Activated T-cell treated with anti-CD3 and anti-CD28 coated beads, Interleukin-2, amount 50 U/mL, for 48 hours (primary cell): ENCODE data around the gene TEC.

Source experiments
- DNase-seq, 2 experiments: peaks; one replicate each; pipeline ENCODE4 v3.0.0-alpha.2; 2020

TEC gene

DNA sequence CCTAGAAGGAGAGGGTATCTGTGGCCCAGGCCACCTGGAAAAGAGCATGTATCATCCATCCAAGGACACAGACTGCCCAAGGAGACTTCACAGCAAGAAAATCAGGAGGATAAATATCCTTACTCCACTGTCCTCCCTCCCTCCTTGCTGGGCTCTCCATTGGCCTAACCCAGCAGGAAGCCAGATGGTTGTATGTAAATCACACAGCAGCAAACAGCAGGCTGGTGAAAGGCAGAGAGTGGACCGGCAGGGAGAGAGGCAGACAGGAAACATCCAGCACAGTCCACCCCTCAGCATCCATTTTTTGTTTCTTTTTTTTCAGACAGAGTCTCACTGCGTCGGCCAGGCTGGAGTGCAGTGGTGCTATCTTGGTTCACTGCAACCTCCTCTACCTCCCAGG is 153.1 kb downstream of the TEC start:
- no peak for DNase-seq

DNA sequence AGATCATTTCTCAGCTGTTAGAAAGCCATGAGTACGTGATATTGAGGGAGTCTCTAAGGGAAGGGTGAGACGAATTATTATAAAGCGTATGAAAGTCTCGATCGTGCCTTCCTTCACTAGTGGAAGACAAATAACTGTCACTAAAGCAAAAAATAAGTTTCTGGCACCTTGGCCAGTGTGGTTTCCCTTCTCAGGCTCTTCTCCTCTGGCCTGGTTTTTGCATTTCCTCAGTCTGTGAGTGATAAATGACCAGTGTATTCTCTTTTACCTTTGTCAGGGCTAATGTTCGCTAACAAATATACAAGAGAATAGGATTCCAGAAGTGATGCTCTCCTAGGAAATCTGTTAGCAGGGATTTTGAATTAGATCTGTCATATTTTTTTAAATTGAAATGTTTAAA is 155.2 kb downstream of the TEC start:
- DNase-seq, result no peak

DNA sequence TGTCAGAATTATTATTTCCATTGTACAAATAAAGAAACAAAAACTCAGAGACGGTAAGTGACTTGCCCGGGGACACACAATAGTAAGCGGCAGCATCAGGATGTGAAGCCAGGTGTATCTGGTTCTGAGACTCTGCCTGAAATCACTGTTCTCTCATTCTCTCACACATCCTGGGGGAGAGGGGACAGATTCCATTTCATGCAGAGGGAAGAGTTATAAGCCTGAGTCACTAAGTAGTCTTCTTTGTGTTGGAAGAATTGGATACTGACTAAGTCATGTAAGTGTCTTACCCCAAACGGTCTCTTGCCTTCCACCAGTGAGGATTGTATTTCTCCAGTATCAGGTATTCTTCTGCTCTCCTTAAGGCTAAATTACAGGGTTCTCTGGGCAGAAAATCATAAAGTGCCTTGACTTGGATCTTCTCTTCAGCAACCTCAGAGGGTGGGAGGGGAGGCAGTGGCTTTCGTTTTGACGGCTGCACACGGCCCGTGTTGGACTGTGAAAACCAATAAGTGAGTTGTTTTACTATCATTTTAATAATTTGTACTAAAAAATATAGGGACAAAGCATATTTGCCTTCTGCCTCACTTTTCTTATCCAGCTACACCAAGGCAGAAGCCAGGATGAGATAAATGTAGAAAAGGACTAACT is 157.5 kb downstream of the TEC start:
- DNase-seq, result no peak

DNA sequence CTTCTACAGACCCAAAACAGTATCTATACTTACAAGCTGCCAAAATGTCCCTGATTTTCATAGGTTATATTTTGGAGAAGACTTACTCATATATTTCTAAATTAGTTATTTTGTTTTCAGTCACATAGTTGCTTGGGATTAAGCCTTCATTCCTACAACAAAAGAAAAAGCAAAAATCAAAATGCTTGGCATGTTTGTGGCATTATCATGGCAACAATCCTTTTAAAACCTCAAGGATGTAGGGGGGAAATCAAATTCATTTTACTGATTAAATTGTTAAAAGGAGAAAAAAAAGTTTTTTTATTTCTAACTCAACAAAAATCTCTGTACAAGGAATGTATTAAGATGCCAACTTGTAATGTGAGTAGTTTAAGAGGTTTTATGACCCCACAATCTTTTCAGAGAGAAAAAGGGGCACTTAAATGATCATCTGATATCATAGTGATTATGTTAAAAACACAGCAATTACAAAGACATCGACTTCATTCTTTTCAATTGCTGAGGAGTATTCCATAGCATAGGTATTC is 159.1 kb downstream of the TEC start:
- DNase-seq, result no peak

DNA sequence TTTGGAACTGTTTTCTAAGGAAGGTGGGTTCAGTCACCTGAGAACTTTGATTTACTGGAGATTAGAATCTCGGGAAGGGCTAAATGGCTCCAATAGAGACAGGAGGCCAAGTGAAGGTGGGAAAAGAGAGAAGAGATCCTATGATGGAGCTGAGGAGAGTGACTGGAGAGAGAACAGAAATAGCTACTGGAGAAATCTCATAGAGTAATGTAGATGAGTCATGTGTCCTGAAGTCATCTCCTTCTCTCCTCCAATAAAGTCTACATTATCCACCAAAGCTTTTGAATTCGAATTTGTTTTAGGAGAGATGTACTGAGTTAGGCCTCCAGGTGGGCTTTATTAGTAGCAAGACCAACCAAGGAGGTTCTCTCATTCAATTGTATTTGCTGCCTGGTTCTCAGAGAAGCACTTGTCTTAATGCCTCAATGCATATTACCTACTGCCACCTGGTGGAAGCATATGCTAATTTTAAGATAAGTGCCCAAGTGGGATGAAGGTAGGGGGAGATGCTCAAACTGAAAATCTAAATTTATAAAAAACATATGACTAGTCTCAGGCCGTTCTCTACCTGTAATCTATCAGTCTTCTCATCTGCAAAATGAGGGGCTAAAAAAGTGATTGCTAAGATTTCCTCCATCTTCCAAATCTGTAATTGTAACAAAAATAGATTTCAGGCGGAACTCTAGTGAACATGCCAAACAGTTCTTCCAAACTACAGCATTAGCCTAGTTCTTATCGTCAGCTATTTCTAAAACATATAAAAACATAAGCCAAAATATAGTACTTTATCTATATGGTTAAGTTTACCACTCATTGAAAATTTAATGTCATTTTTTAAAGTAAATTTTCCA is 160.0 kb downstream of the TEC start:
- no peak for DNase-seq

DNA sequence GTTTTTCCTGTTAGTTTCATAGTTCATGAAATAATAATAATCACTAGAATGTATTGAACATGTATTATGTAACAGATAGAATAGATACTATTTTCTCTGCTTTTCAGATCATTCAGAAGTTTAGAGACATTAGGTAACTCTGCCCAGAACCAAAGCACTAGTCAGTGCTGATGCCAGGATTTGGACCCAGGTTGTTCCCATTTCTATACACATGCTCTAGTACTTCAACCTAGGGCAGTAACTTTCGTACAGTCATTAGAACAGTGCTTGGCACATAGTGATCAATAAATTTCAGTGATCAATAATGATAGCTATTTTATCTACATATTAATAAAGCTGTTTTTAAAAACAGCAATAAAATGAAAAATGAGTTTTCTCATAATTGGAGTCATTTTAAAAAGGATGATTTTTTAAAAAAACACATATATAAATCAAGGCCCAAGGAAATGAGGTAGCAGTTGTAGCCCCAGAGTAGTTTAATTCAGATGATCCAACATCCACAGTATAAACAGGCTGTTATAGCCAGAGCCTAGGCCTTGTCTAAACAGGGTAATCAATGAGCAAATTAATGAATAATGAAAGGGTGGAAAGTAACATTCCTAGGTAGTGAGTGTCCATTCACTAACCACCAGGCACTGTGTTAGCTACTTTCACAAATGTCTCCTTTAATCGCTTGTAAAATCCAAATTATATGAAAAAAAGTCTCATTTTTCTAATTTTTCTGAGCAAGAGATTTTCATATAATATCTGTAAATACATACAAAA is 161.1 kb downstream of the TEC start:
- DNase-seq, result no peak

DNA sequence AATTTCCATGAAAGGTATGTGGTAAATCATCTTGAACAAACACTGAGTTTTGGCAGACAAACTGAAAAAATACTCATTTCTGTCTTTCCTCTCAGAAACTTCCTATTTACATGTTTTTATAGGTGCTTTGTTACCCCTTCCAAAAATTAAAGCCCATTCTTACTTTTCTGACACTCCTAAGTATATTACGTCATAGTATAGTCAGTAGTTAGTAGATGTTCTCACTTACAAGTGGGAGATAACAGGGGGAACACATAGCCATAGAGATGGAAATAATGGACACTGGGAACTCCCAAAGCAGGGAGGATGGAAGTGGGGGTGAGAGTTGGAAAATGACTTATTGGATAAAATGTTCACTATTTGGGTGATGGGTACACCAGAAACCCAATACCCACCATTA is 164.4 kb downstream of the TEC start:
- DNase-seq, result no peak

GRCh38 chr4:48103483-48104139 is 166.0 kb downstream of the TEC start:
- peak; percentile 45 to 54 for DNase-seq

DNA sequence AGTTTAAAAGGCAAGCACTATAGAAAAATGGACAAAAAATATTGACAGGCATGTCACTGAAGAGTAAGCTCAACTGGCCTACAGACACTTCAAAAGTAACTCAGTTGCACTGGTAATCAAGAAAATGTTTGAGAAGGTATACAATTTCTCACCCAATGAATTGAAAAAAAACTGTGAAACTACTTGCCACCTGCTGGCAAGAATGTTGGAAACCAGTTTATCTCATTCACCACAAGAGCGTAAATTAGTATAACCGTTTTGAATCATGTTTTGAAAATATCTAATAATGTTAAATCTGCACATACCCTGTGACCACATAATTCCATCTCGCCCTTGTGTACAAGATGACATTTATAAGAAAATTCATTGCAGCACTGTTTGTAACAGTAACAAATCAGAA is 167.3 kb downstream of the TEC start:
- DNase-seq, result no peak

- no peak for DNase-seq
Measured at GRCh38 chr4:48100256-48100655, 169.4 kb downstream of the TEC start.

DNA sequence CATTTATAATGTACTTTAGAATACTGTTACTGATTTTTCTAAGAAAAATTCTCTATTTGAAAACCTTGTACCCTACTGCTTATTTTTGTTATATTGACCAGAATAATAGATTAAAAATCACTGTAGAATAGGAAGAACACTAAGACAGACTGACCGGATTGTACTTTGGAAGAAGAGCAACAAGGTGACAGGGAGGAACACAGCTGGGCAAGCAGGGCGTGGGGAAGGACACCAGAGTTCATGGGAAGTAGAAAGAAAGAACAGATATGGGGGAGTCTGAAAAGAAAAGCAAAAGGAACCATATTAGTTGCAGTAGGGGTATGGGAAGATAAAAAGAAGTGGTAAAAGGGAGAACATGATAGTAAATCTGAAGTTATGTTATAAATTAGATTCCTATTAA is 174.2 kb downstream of the TEC start:
- DNase-seq, result no peak

- peak; percentile 62 to 66 for DNase-seq
Measured at GRCh38 chr4:48093991-48094416, 175.6 kb downstream of the TEC start.

DNA sequence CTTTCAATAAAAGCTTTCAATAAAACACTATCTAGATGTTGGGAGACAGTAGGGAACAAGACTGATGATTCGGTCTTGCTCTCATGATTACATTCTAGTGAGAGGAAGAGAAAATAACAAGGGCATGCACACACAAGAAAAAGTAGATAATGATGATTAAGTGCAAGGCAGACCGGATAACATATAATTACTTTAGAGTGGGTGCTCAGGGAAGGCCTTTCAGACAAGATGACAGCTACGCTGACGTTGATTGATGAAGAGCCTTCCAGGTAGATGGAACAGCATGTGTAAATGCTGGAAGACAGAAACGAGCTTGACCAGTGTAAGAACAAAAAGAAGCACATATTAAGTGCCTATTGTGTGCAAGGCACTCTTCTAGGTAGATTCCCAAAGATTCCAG is 179.0 kb downstream of the TEC start:
- DNase-seq, result no peak

- DNase-seq, result no peak
Measured at GRCh38 chr4:48085821-48086589, 183.6 kb downstream of the TEC start.
